Measurements from ENCODE around the gene KCNJ2.

- TF ChIP-seq CTCF (IDR thresholded peaks at IDR 0.05) = no peak
- no peak for TF ChIP-seq POLR2A (IDR thresholded peaks at IDR 0.05)
Observed at GRCh38 chr17:70205401-70205800, 36.1 kb downstream of the KCNJ2 start.
